Peyer's patch (tissue), 4 donors: Measurements from ENCODE around the gene DTX3L.

Experiments
- POLR2A ChIP-seq, 2 donors: fragments of 450-650 bp; IDR thresholded peaks; one replicate each; pipeline ENCODE4 v1.5.1; 2017; ENCODE audit warnings: antibody characterized with exemption in 2 of 2, mild to moderate bottlenecking in 2 of 2, moderate library complexity in 2 of 2
- TF ChIP-seq, protein P1 (sequence below), 6 experiments: fragments of 450-650 bp in 4 of 6; fragments of 200-600 bp in 2 of 6; sonication (generic) in 1 of 6; IDR thresholded peaks; one replicate each; pipeline ENCODE4 v1.5.1; 2017 to 2019; ENCODE audit warnings: antibody characterized with exemption in 6 of 6, mild to moderate bottlenecking in 3 of 6, moderate library complexity in 1 of 6

DNA sequence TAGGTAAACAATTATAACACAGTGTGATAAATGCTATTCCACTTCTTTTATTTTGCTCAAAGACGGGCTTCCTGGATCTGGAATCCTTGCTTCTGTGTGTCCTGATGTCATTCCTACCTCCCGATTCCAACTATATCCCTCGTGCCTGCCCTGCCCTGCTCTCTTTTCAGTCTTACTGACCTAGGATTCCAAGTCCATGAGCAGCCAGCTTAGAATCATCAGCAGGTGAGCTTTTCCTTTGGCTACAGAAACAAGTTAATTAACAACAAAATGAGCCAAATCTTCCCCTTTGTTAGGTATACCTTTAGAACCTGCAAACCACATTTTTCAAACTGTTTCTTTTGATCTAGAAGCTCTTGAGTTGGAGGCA is 27.5 kb upstream of the DTX3L start:
- TF ChIP-seq POLR2A (IDR thresholded peaks at IDR 0.05) = no peak
- TF ChIP-seq, protein P1, sequence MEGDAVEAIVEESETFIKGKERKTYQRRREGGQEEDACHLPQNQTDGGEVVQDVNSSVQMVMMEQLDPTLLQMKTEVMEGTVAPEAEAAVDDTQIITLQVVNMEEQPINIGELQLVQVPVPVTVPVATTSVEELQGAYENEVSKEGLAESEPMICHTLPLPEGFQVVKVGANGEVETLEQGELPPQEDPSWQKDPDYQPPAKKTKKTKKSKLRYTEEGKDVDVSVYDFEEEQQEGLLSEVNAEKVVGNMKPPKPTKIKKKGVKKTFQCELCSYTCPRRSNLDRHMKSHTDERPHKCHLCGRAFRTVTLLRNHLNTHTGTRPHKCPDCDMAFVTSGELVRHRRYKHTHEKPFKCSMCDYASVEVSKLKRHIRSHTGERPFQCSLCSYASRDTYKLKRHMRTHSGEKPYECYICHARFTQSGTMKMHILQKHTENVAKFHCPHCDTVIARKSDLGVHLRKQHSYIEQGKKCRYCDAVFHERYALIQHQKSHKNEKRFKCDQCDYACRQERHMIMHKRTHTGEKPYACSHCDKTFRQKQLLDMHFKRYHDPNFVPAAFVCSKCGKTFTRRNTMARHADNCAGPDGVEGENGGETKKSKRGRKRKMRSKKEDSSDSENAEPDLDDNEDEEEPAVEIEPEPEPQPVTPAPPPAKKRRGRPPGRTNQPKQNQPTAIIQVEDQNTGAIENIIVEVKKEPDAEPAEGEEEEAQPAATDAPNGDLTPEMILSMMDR (IDR thresholded peaks at IDR 0.05) = no peak
